ENCODE measurements around the gene KLK4. TPM values are rescaled to one million over a fixed set of nuclear protein-coding genes. Genes with fewer than 3 reads are reported as not detected.

Gene KLK4
- total and polyA plus RNA-seq, 9 of the 15 experiments (the other 6 are each of a cell fraction or from before 2014, with no cell fraction given): not detected

GRCh38 chr19:50877338-50877737 is 33.9 kb downstream of the KLK4 start:
- TF ChIP-seq CHD1 (IDR thresholded peaks at IDR 0.05; ENCODE audit: low read length): no peak
- ChIA-PET CTCF (ENCODE audit: low intra/inter-chr PET ratio) (no interaction called here), POLR2A (interaction anchor here (0.6 kb wide), 1 partner anchor 32 kb away, joined by 3 read pairs; no protein-coding TSS in a partner anchor)
- FAIRE-seq: no peak
- H2AFZ ChIP-seq (ENCODE audit: low read depth, low read length): no peak overlapping the region
- no peaks in the 10 kb centered on the region for H3K9me3 ChIP-seq (replicated peaks; ENCODE audit: control insufficient read depth, insufficient read depth, low read depth, low read length)
- BruUV-seq (replicated peaks): no TSS peak
- peaks cover 23 to 62% of the 10 kb centered on the region in 2 experiments for H3K27me3 ChIP-seq (ENCODE audit: control insufficient read depth in 2 of 2, insufficient read depth in 2 of 2, low read length in 2 of 2)
- H3K79me2 ChIP-seq (ENCODE audit: control insufficient read depth, insufficient read depth, low read length): no peaks in the 10 kb centered on the region
- H3K4me1 ChIP-seq (replicated peaks in 1 of 2; ENCODE audit: control insufficient read depth in 2 of 2, insufficient read depth in 2 of 2, low read length in 2 of 2): peaks cover 15 to 18% of the 10 kb centered on the region in 2 experiments
- 3% methylated on average over 5 of the region's 8 CpGs for WGBS (ENCODE audit: insufficient coverage, low coverage, missing lambda C conversion rate)
- H3K27ac ChIP-seq (ENCODE audit: extremely low read depth, low read depth, low read length): no peak overlapping the region
- no peaks in the 10 kb centered on the region for H4K20me1 ChIP-seq (replicated peaks; ENCODE audit: control insufficient read depth, insufficient read depth, low read length)
- peak overlapping the region in 1 of 2 experiments; percentile 55; a peak in 1 of 4 replicates for H3K9ac ChIP-seq (ENCODE audit: insufficient read depth in 1 of 2, low read depth in 2 of 2, low read length in 2 of 2)
- no peak for DNase-seq (ENCODE audit: extremely low read depth in 1 of 4, low spot score in 3 of 4)
- no peaks in the 10 kb centered on the region for H3K36me3 ChIP-seq (ENCODE audit: control insufficient read depth, insufficient read depth, low read length)
- no peak overlapping the region for H3K4me3 ChIP-seq
- H3K4me2 ChIP-seq (ENCODE audit: insufficient read depth, low read length): no peak overlapping the region
- ATAC-seq: no peak
- in situ Hi-C loops (cut with MboI) (no loop called here), intact Hi-C loops (cut with micrococcal nuclease) (no loop called here)
- H3K9me1 ChIP-seq (ENCODE audit: control insufficient read depth, insufficient read depth, low read length): no peaks in the 10 kb centered on the region

GRCh38 chr19:50876456-50876855 is 34.7 kb downstream of the KLK4 start:
- no peak for FAIRE-seq
- ATAC-seq: no peak
- intact Hi-C loops (cut with micrococcal nuclease): no loop called here
- Histone ChIP-seq H3K4me1 (replicated peaks in 1 of 2; ENCODE audit: control insufficient read depth in 2 of 2, insufficient read depth in 2 of 2, low read length in 2 of 2) (peaks cover 15 to 18% of the 10 kb centered on the region in 2 experiments), H3K79me2 (ENCODE audit: control insufficient read depth, insufficient read depth, low read length) (no peaks in the 10 kb centered on the region), H3K27me3 (ENCODE audit: control insufficient read depth in 2 of 2, insufficient read depth in 2 of 2, low read length in 2 of 2) (peaks cover 16 to 56% of the 10 kb centered on the region in 2 experiments; a peak in 4 of 5 replicates), H3K4me3 (no peak overlapping the region), H3K9me1 (ENCODE audit: control insufficient read depth, insufficient read depth, low read length) (no peaks in the 10 kb centered on the region), H3K9me3 (replicated peaks; ENCODE audit: control insufficient read depth, insufficient read depth, low read depth, low read length) (no peaks in the 10 kb centered on the region), H3K4me2 (ENCODE audit: insufficient read depth, low read length) (no peak overlapping the region), H3K36me3 (ENCODE audit: control insufficient read depth, insufficient read depth, low read length) (no peaks in the 10 kb centered on the region), H2AFZ (ENCODE audit: low read depth, low read length) (no peak overlapping the region), H3K27ac (ENCODE audit: extremely low read depth, low read depth, low read length) (no peak overlapping the region), H3K9ac (ENCODE audit: insufficient read depth in 1 of 2, low read depth in 2 of 2, low read length in 2 of 2) (peak overlapping the region in 1 of 2 experiments; percentile 13; a peak in 1 of 4 replicates), H4K20me1 (replicated peaks; ENCODE audit: control insufficient read depth, insufficient read depth, low read length) (no peaks in the 10 kb centered on the region)
- BruUV-seq (replicated peaks): no TSS peak
- no peak for DNase-seq (ENCODE audit: extremely low read depth in 1 of 4, low spot score in 3 of 4)
- 2% methylated on average over 7 of the region's 7 CpGs for WGBS (ENCODE audit: insufficient coverage, low coverage, missing lambda C conversion rate)
- TF ChIP-seq CREB3 (tag; conservative IDR thresholded peaks at IDR 0.05; ENCODE audit: low read depth): no peak
- TF ChIP-seq GATA2 (CRISPR knock-in tag; IDR thresholded peaks at IDR 0.05): no peak
- no peak for TF ChIP-seq E2F5 (CRISPR knock-in tag; IDR thresholded peaks at IDR 0.05)
- TF ChIP-seq OTX1 (CRISPR knock-in tag; IDR thresholded peaks at IDR 0.05): no peak
- TF ChIP-seq SAP30 (IDR thresholded peaks at IDR 0.05; ENCODE audit: borderline replicate concordance, insufficient read depth, low read depth, low read length, poor library complexity, severe bottlenecking): no peak
- TF ChIP-seq CAMTA2 (CRISPR knock-in tag; conservative IDR thresholded peaks at IDR 0.05): no peak
- TF ChIP-seq TAF1 (IDR thresholded peaks at IDR 0.05; ENCODE audit: control insufficient read depth, extremely low read depth, insufficient read depth, low read length, severe bottlenecking): no peak
- TF ChIP-seq ZC3H8 (IDR thresholded peaks at IDR 0.05): no peak
- TF ChIP-seq SNRNP70 (optimal IDR thresholded peaks at IDR 0.05; ENCODE audit: low read depth, low read length): no peak
- no peak for TF ChIP-seq THRAP3 (IDR thresholded peaks at IDR 0.05; ENCODE audit: borderline replicate concordance)
- TF ChIP-seq ZNF140 (CRISPR knock-in tag; IDR thresholded peaks at IDR 0.05): no peak
- POLR2A ChIA-PET: interaction anchor here (0.6 to 0.8 kb wide), 2 partner anchors 33 to 72 kb away, joined by 3 read pairs; no protein-coding TSS in a partner anchor
- in situ Hi-C loops (cut with MboI): no loop called here
- CTCF ChIA-PET (ENCODE audit: low intra/inter-chr PET ratio): no interaction called here

All from K562 (cell line).